ENCODE data around the gene MED13L.
A peak's percentile ranks its signal among the peaks of the same experiment; 100 is the strongest.
"Not testable (repeated sequence)": the region's sequence is repeated elsewhere in the genome, so short reads cannot be mapped to it uniquely, and the experiment has no call there.

Gene MED13L

GRCh38 chr12:116245189-116245588, 32.3 kb downstream of the MED13L start:
- FAIRE-seq: no peak

- FAIRE-seq: no peak
Measured at GRCh38 chr12:116244474-116245090, 32.9 kb downstream of the MED13L start.

GRCh38 chr12:116244001-116244400, 33.5 kb downstream of the MED13L start:
- no peak for FAIRE-seq

GRCh38 chr12:116242740-116243139, 34.8 kb downstream of the MED13L start:
- FAIRE-seq: no peak

- peak; percentile 12 for FAIRE-seq
Measured at GRCh38 chr12:116241157-116241759, 36.2 kb downstream of the MED13L start.

GRCh38 chr12:116238570-116239119, 38.8 kb downstream of the MED13L start:
- not testable (repeated sequence) for FAIRE-seq

- FAIRE-seq: no peak
Measured at GRCh38 chr12:116238149-116238548, 39.3 kb downstream of the MED13L start.

- no peak for FAIRE-seq
Measured at GRCh38 chr12:116236976-116237375, 40.5 kb downstream of the MED13L start.

- peak; percentile 4 for FAIRE-seq
Measured at GRCh38 chr12:116236148-116236731, 41.3 kb downstream of the MED13L start.

GRCh38 chr12:116234148-116234547, 43.3 kb downstream of the MED13L start:
- not testable (repeated sequence) for FAIRE-seq

- FAIRE-seq: no peak
Measured at GRCh38 chr12:116233669-116234068, 43.8 kb downstream of the MED13L start.

- FAIRE-seq: no peak
Measured at GRCh38 chr12:116227811-116228210, 49.7 kb downstream of the MED13L start.

GRCh38 chr12:116226026-116226425, 51.5 kb downstream of the MED13L start:
- no peak for FAIRE-seq

- FAIRE-seq: no peak
Measured at GRCh38 chr12:116222358-116222757, 55.1 kb downstream of the MED13L start.

GRCh38 chr12:116220756-116221155, 56.7 kb downstream of the MED13L start:
- FAIRE-seq: no peak

- FAIRE-seq: no peak
Measured at GRCh38 chr12:116217045-116217735, 60.3 kb downstream of the MED13L start.

GRCh38 chr12:116216022-116216756, 61.3 kb downstream of the MED13L start:
- no peak for FAIRE-seq

GRCh38 chr12:116215023-116215422, 62.5 kb downstream of the MED13L start:
- FAIRE-seq: no peak

GRCh38 chr12:116213885-116214527, 63.5 kb downstream of the MED13L start:
- FAIRE-seq: no peak

- no peak for FAIRE-seq
Measured at GRCh38 chr12:116213014-116213413, 64.5 kb downstream of the MED13L start.

- no peak for FAIRE-seq
Measured at GRCh38 chr12:116210762-116211161, 66.7 kb downstream of the MED13L start.

GRCh38 chr12:116210131-116210530, 67.4 kb downstream of the MED13L start:
- FAIRE-seq: no peak

All from endometrium (tissue), 2 donors.